Activated CD8-positive, alpha-beta T cell treated with anti-CD3 and anti-CD28 coated beads for 36 hours (primary cell): ENCODE measurements around the gene ALG6. TPM values are rescaled to one million over a fixed set of nuclear protein-coding genes. Genes with fewer than 3 reads are reported as not detected.

Experiments used
- ATAC-seq: fragments of 200-7000 bp; cut with Tn5 transposase; one replicate; pipeline ENCODE4 v1.10.0; 2021; ENCODE audit warnings: mild to moderate bottlenecking, moderate library complexity
- CTCF ChIA-PET: fragments of 350-600 bp; sonication (Branson Sonifier 250); formaldehyde crosslinking; loops from one replicate; lab custom pipeline; 2021; ENCODE audit warnings: antibody characterized with exemption; lab: Charles Lee
- POLR2A ChIA-PET: fragments of 350-600 bp; sonication (Branson Sonifier 250); formaldehyde crosslinking; loops from one replicate; lab custom pipeline; 2021; ENCODE audit warnings: antibody characterized with exemption; lab: Charles Lee
- DNase-seq: peaks from one replicate; pipeline ENCODE4 v3.0.0-alpha.2; 2020
- H3K27ac Mint-ChIP-seq: one replicate; pipeline ENCODE4 v1.8.0; 2021; ENCODE audit warnings: mild to moderate bottlenecking, mixed read lengths
- H3K27me3 Mint-ChIP-seq: one replicate; pipeline ENCODE4 v1.8.0; 2021; ENCODE audit warnings: mixed read lengths
- H3K36me3 Mint-ChIP-seq: one replicate; pipeline ENCODE4 v1.8.0; 2021; ENCODE audit warnings: low read depth, mixed read lengths
- H3K4me1 Mint-ChIP-seq: one replicate; pipeline ENCODE4 v1.8.0; 2021; ENCODE audit warnings: low read depth, mixed read lengths
- H3K4me3 Mint-ChIP-seq: one replicate; pipeline ENCODE4 v1.8.0; 2021; ENCODE audit warnings: mild to moderate bottlenecking, moderate library complexity, mixed read lengths
- H3K9me3 Mint-ChIP-seq: one replicate; pipeline ENCODE4 v1.8.0; 2021; ENCODE audit warnings: mixed read lengths
- CTCF ChIP-seq: fragments of 200-600 bp; IDR thresholded peaks from one replicate; pipeline ENCODE4 v1.8.0; 2022; ENCODE audit warnings: antibody characterized with exemption, mild to moderate bottlenecking
- intact Hi-C: fragments of 100-400 bp; cut with micrococcal nuclease; formaldehyde crosslinking; loops from one replicate; pipeline ENCODE4 v1.10.0; 2022
- total RNA-seq, 2 experiments: library from RNA; stranded (reverse); gene quantifications; one replicate each; pipeline ENCODE4 v1.2.3, GENCODE V29; 2021

The ALG6 gene
- total RNA-seq, 2 experiments from 2014 or later = 15.1 to 17.7 TPM

DNA sequence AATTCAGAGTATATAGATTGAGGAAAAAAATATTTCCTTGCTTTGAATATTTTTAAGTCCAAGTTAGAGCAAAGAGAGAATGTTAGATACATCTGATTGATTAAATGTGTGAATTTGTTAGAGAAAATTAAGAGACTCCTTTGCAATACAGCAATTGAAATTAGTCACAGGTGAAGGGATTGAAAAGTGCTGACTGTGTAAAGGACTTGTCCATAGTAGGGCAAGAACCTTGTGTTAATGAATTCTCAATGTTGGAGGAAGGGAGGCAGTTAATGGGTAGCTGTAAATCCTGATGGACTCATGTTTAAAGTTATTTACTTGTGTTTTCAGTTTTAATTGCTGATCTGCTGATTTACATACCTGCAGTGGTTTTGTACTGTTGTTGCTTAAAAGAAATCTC, 38.6 kb downstream of the ALG6 start:
- POLR2A ChIA-PET = no interaction called here
- H3K36me3 Mint-ChIP-seq = peaks cover 17% of the 10 kb centered on the region

GRCh38 chr1:63407002-63407401, 39.6 kb downstream of the ALG6 start:
- intact Hi-C loops = no loop called here
- no peaks in the 10 kb centered on the region for H3K27me3 Mint-ChIP-seq
- H3K9me3 Mint-ChIP-seq = no peaks in the 10 kb centered on the region
- ChIA-PET CTCF (no interaction called here), POLR2A (no interaction called here)
- peaks cover 3% of the 10 kb centered on the region for H3K4me1 Mint-ChIP-seq
- TF ChIP-seq CTCF = no peak
- H3K36me3 Mint-ChIP-seq = peaks cover 21% of the 10 kb centered on the region
- no peak overlapping the region for H3K27ac Mint-ChIP-seq
- H3K4me3 Mint-ChIP-seq = no peak overlapping the region
- ATAC-seq (no peak), DNase-seq (no peak)

More for the DNA sequence above, 38.6 kb downstream of the ALG6 start:
- ATAC-seq = no peak
- no peaks in the 10 kb centered on the region for H3K27me3 Mint-ChIP-seq
- no peak for TF ChIP-seq CTCF
- H3K27ac Mint-ChIP-seq = no peak overlapping the region
- peaks cover 3% of the 10 kb centered on the region for H3K4me1 Mint-ChIP-seq
- H3K4me3 Mint-ChIP-seq = no peak overlapping the region
- intact Hi-C loops = no loop called here
- H3K9me3 Mint-ChIP-seq = no peaks in the 10 kb centered on the region
- CTCF ChIA-PET = no interaction called here
- DNase-seq = no peak

- no peak overlapping the region for H3K4me3 Mint-ChIP-seq
- peaks cover 22% of the 10 kb centered on the region for H3K36me3 Mint-ChIP-seq
- H3K4me1 Mint-ChIP-seq = peaks cover 2% of the 10 kb centered on the region
- no peak overlapping the region for H3K27ac Mint-ChIP-seq
- no peaks in the 10 kb centered on the region for H3K9me3 Mint-ChIP-seq
- no peak for DNase-seq
- no peak for ATAC-seq
- intact Hi-C loops = no loop called here
- POLR2A ChIA-PET = no interaction called here
- TF ChIP-seq CTCF = no peak
- no peaks in the 10 kb centered on the region for H3K27me3 Mint-ChIP-seq
- CTCF ChIA-PET = interaction anchor here (0.7 kb wide), 1 partner anchor 149 kb away, joined by 3 read pairs; no protein-coding TSS in a partner anchor
Measured at GRCh38 chr1:63408331-63408730, 40.9 kb downstream of the ALG6 start.

GRCh38 chr1:63411066-63411465, 43.6 kb downstream of the ALG6 start:
- peaks cover 18% of the 10 kb centered on the region for H3K36me3 Mint-ChIP-seq
- ChIA-PET POLR2A (no interaction called here), CTCF (no interaction called here)
- H3K27me3 Mint-ChIP-seq = no peaks in the 10 kb centered on the region
- no peaks in the 10 kb centered on the region for H3K9me3 Mint-ChIP-seq
- DNase-seq = no peak
- H3K27ac Mint-ChIP-seq = no peak overlapping the region
- H3K4me3 Mint-ChIP-seq = no peak overlapping the region
- intact Hi-C loops = no loop called here
- H3K4me1 Mint-ChIP-seq = no peaks in the 10 kb centered on the region
- ATAC-seq = no peak
- no peak for TF ChIP-seq CTCF

DNA sequence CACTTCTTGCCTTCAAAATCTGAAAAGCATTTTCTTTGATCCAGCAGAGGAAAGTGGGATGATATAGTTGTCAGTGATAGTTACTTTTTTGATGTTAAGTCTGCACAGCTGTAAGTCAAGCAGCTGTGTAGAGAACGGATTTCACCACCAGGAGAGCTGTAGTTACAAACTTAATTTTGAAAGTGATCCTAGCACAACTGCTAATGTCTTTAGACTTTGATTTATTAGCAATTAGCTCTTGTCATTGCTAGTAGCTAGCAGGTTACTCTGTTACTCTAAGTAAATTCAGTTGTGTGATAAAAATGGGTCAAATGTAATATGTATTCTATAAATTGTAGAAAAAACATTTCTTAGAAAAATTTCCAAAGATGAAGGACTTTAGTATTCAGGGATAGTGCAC, 46.0 kb downstream of the ALG6 start:
- ChIA-PET POLR2A (no interaction called here), CTCF (interaction anchor here (1.8 kb wide), 1 partner anchor 10 kb away, joined by 3 read pairs; no protein-coding TSS in a partner anchor)
- H3K4me3 Mint-ChIP-seq = no peak overlapping the region
- no peaks in the 10 kb centered on the region for H3K9me3 Mint-ChIP-seq
- H3K27me3 Mint-ChIP-seq = no peaks in the 10 kb centered on the region
- no peak for TF ChIP-seq CTCF
- DNase-seq = no peak
- intact Hi-C loops = no loop called here
- ATAC-seq = no peak
- no peaks in the 10 kb centered on the region for H3K4me1 Mint-ChIP-seq
- no peak overlapping the region for H3K27ac Mint-ChIP-seq
- peaks cover 25% of the 10 kb centered on the region for H3K36me3 Mint-ChIP-seq
